Adrenal gland (tissue), 12 donors: ENCODE measurements around the gene ADAMTS6. TPM values are rescaled to one million over a fixed set of nuclear protein-coding genes. Genes with fewer than 3 reads are reported as not detected.

Experiments used
- DNase-seq, 7 donors: peaks; one replicate each; pipeline ENCODE4 v3.0.0-alpha.2; 2019 to 2020
- H3K27ac ChIP-seq, 5 donors: fragments of 200-600 bp; sonication (generic) in 4 of 5; 1 replicate in 3 of 5; 2 replicates in 2 of 5; pipeline versions ENCODE4 v1.5.1 to v1.8.0; 2016 to 2020; ENCODE audit warnings: mild to moderate bottlenecking in 1 of 5
- H3K27me3 ChIP-seq: fragments of 200-600 bp; 2 replicates; pipeline ENCODE4 v1.8.0; 2021
- H3K36me3 ChIP-seq, 2 donors: fragments of 200-600 bp; replicated peaks in 1 of 2; 1 replicate in 1 of 2; 2 replicates in 1 of 2; pipeline versions ENCODE4 v1.5.1 to v1.8.0; 2018 to 2022
- H3K4me1 ChIP-seq, 2 donors: fragments of 200-600 bp; replicated peaks in 1 of 2; 1 replicate in 1 of 2; 2 replicates in 1 of 2; pipeline versions ENCODE4 v1.5.1 to v1.8.0; 2018 to 2021
- H3K4me3 ChIP-seq, 4 donors: fragments of 200-600 bp; sonication (generic) in 3 of 4; one replicate each; pipeline ENCODE4 v1.5.1; 2016 to 2018
- H3K9me3 ChIP-seq, 3 donors: fragments of 200-600 bp; sonication (generic) in 1 of 3; replicated peaks in 1 of 3; 1 replicate in 2 of 3; 2 replicates in 1 of 3; pipeline versions ENCODE4 v1.5.1 to v1.8.0; 2016 to 2021
- CTCF ChIP-seq, 6 experiments: fragments of 450-650 bp in 4 of 6; fragments of 200-600 bp in 2 of 6; sonication (generic) in 1 of 6; IDR thresholded peaks; 1 replicate in 5 of 6; 2 replicates in 1 of 6; pipeline versions ENCODE4 v1.5.1 to v1.8.0; 2016 to 2021; ENCODE audit warnings: antibody characterized with exemption in 6 of 6, mild to moderate bottlenecking in 2 of 6, moderate library complexity in 1 of 6
- POLR2A ChIP-seq, 2 donors: fragments of 450-650 bp; IDR thresholded peaks; one replicate each; pipeline ENCODE4 v1.6.1; 2017; ENCODE audit warnings: antibody characterized with exemption in 2 of 2, mild to moderate bottlenecking in 2 of 2, moderate library complexity in 1 of 2
- WGBS, 4 donors: extraction: QIAGEN DNeasy Blood & Tissue Kit in 2 of 4; methylation state at CpG; one replicate each; pipeline versions ENCODE4 v1.1.5 to v1.1.7; 2013 to 2017; 5-methylcytosine and 5-hydroxymethylcytosine counted together
- intact Hi-C, 2 donors: fragments of 100-400 bp; cut with DNase I; formaldehyde crosslinking; loops; one replicate each; pipeline versions ENCODE4 v1.14.1 to v1.15.0; 2022 to 2023
- polyA plus RNA-seq, 3 donors: library from polyadenylated mRNA; stranded (reverse); fragments of 200-250 nt in 2 of 3; fragments of 350-450 nt in 1 of 3; fragmentation: Illumina TruSeq in 1 of 3; extraction: RNeasy Lipid Tissue Mini Kit (QIAGEN cat#74804) in 1 of 3; gene quantifications; one replicate each; pipeline ENCODE4 v1.2.3, GENCODE V29; 2013 to 2014
- total RNA-seq, 9 donors: library from RNA; depleted of rRNA in 4 of 9; stranded (reverse); fragments of >200 nt in 4 of 9; fragments of 120-200 nt in 1 of 9; fragmentation: NEBNext Ultra II Directional in 1 of 9; extraction: Animal tissue kit (Norgen Biotek cat#: 25700) in 1 of 9; gene quantifications; one replicate each; pipeline versions ENCODE4 v1.1.0 to v1.2.4, GENCODE V29; 2013 to 2023
- donor health status: healthy with polysubstance abuse.
- donor health status: Bipolar disorder and iron deficiency.
- donor health status: DM: yes; HTN: yes; CAD: no.
- donor health status: DM: no; HTN: no; CAD: no.
- donor health status: DM: no; HTN: no; CAD: no.
- donor health status: DM: yes; HTN: yes; CAD: no.

ADAMTS6 gene
- total and polyA plus RNA-seq, 12 donors: 0.24 to 11.9 (median 0.89) TPM

GRCh38 chr5:65157906-65158603 is 323.7 kb downstream of the ADAMTS6 start:
- no peaks in the 10 kb centered on the region for H3K27me3 ChIP-seq
- no peak overlapping the region for H3K27ac ChIP-seq
- no peak for TF ChIP-seq POLR2A (IDR thresholded peaks at IDR 0.05)
- no peak for TF ChIP-seq CTCF (IDR thresholded peaks at IDR 0.05)
- H3K36me3 ChIP-seq: no peaks in the 10 kb centered on the region
- H3K9me3 ChIP-seq: no peaks in the 10 kb centered on the region
- no peak overlapping the region for H3K4me3 ChIP-seq
- no peaks in the 10 kb centered on the region for H3K4me1 ChIP-seq
- no peak for DNase-seq
- intact Hi-C loops: no loop called here
- WGBS, 4 donors: 47 to 61% (median 57%) methylated on average over 4 of the region's 4 CpGs

- no peak overlapping the region for H3K4me3 ChIP-seq
- intact Hi-C loops: no loop called here
- no peak overlapping the region for H3K27ac ChIP-seq
- 89 to 98% (median 94%) methylated on average over 2 of the region's 2 CpGs for WGBS, 4 donors
- DNase-seq: no peak
- no peaks in the 10 kb centered on the region for H3K9me3 ChIP-seq
- H3K36me3 ChIP-seq: no peaks in the 10 kb centered on the region
- peaks cover 0 to 2% of the 10 kb centered on the region in 2 donors for H3K4me1 ChIP-seq
- TF ChIP-seq POLR2A (IDR thresholded peaks at IDR 0.05): no peak
- no peak for TF ChIP-seq CTCF (IDR thresholded peaks at IDR 0.05)
- no peaks in the 10 kb centered on the region for H3K27me3 ChIP-seq
Measured at GRCh38 chr5:65156933-65157332, 324.8 kb downstream of the ADAMTS6 start.

GRCh38 chr5:65152131-65152530 is 329.6 kb downstream of the ADAMTS6 start:
- H3K4me1 ChIP-seq: peaks cover 0 to 4% of the 10 kb centered on the region in 2 donors
- H3K9me3 ChIP-seq: no peaks in the 10 kb centered on the region
- H3K4me3 ChIP-seq: no peak overlapping the region
- no peak for DNase-seq
- H3K27me3 ChIP-seq: no peaks in the 10 kb centered on the region
- no peaks in the 10 kb centered on the region for H3K36me3 ChIP-seq
- TF ChIP-seq POLR2A (IDR thresholded peaks at IDR 0.05): no peak
- no peak for TF ChIP-seq CTCF (IDR thresholded peaks at IDR 0.05)
- H3K27ac ChIP-seq: no peak overlapping the region
- intact Hi-C loops: no loop called here
- WGBS, 4 donors: 57 to 71% (median 65%) methylated on average over 2 of the region's 2 CpGs

GRCh38 chr5:65151614-65152013 is 330.1 kb downstream of the ADAMTS6 start:
- H3K4me1 ChIP-seq: peaks cover 0 to 4% of the 10 kb centered on the region in 2 donors
- WGBS, 4 donors: 33 to 44% (median 38%) methylated on average over 5 of the region's 5 CpGs
- no peak overlapping the region for H3K27ac ChIP-seq
- intact Hi-C loops: no loop called here
- H3K9me3 ChIP-seq: no peaks in the 10 kb centered on the region
- TF ChIP-seq CTCF (IDR thresholded peaks at IDR 0.05) (no peak), POLR2A (IDR thresholded peaks at IDR 0.05) (no peak)
- no peaks in the 10 kb centered on the region for H3K27me3 ChIP-seq
- H3K4me3 ChIP-seq: no peak overlapping the region
- peak; percentile 26 to 67 (median 36) for DNase-seq
- no peaks in the 10 kb centered on the region for H3K36me3 ChIP-seq
